Activated CD8-positive, alpha-beta memory T cell treated with anti-CD3 and anti-CD28 coated beads for 4 hours (primary cell): ENCODE measurements around the gene DCHS1.

Source experiments
- DNase-seq, 2 donors: peaks; one replicate each; pipeline ENCODE4 v3.0.0-alpha.2; 2020; ENCODE audit warnings: low read depth in 2 of 2

Gene DCHS1

GRCh38 chr11:6628526-6628925 lies 27.1 kb downstream of the DCHS1 start:
- DNase-seq: no peak

- no peak for DNase-seq
Measured at GRCh38 chr11:6627762-6628241, 27.8 kb downstream of the DCHS1 start.

DNA sequence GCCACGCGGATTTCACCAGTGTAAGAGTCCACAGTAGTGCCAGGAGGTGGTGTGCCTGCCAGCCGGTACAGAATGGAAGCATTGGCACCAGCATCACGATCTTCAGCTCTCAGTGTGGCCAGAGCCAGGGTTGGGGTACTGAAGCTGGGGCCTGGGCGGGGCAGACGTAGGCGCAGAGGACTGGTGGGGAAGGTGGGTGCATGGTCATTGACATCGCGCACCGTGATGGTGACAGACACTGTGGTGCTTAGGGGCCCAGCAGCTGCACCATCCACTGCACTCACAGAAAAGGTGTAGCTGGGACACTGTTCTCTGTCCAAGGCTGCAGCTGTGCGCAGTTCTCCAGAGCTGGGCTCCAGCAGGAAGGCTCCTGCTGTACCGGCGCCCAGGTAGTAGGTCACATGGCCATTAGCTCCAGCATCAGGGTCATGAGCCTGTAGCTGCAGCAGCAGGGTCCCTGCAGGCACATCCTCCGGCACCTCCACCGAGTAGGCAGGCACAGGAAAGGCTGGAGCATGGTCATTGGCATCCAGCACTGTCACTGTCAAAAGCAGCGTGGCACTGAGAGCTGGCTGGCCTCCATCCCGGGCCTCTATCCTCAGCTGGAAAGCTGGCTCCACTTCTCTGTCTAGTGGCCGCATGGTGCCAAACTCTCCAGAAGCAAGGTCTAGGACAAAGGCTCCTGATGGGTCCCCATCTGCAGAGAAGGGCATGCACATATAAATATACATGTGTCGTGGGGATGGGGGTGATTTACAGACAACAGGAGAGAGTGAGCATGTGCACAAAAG lies 28.4 kb downstream of the DCHS1 start:
- no peak for DNase-seq

- no peak for DNase-seq
Measured at GRCh38 chr11:6625832-6626420, 29.7 kb downstream of the DCHS1 start.

- DNase-seq: no peak
Measured at GRCh38 chr11:6625156-6625831, 30.3 kb downstream of the DCHS1 start.

DNA sequence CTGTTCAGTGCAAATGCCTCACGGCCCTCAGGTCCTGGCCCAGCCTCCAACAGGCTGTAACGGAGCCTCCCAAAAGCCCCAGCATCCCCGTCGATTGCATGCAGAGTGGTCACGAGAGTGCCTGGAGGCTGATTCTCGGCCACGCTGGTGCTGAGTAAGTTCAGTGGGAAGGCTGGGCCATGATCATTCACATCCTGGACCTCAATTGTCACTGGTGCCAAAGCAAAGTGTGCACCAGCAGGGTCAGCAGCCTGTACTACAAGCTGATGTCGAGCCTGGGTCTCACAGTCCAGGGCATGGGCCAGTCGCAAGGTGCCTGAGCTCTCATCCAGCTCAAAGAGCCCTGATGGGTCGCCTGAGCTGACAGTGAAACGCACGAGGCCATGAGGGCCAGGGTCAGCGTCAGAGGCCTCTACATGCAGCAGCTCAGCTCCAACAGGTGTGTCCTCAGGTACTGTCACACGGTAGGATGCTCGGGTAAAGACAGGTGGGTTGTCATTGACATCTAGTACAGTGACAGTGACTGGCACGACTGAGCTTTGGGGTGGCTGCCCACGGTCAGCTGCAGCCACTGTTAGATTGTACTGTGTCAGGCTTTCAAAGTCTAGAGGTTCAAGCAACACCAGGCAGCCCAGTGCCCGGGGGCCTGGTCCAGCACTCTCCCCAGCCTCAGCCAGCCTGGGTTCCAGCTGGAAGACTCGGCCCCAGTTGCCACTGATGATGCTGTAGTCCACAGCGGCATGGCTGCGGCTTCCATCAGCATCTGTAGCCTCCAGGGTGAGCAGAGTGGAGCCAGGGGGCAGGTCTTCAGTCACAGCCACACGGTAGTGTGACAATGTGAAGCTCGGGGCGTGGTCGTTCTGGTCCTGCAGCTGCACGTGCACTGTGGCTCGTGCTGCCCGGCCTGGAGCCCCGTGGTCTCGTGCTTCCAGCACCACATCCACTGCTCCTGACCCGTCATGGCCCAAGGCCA lies 31.9 kb downstream of the DCHS1 start:
- no peak for DNase-seq

DNA sequence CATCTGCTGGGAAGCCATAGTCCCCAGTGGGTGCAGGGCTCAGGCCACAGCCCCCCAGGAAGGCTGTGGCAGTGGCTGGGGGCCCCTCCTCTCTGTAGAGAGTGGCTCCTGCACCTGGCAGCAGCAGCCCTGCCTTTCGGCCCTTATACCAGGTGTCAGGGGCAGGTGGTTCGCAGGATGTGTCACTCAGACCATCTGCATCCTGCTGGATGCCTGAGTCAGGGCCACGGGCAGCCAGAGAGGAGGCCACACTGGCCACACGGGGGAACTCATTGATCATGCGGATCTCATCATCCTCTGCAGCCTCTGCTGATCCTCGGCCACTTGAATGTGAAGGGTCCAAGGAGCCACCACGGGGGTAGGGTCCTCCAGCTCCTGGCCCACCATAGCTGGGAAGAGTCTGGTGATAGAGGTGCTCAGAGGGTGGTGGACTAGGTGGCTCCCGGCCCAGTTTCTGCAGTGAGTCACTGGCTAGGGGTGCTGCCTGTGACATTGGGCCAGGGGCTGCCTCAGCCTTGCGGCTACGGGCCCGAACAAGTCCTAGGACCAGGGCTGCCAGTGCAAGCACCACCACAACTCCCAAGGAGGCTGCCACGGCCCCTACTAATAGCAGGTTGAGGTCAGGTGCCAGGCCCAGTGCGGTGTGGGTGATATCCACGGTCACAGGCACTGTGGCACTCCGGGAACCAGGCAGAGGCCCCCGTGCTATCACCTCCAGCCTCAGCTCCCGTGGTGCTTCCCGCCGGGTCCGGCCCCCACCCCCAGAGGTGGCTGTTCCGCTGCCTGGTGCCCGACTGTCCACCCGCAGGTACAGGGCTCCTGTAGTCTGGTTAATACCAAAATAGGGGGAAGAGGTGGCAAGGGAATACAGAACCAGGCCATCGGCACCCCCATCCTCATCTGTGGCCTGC lies 33.1 kb downstream of the DCHS1 start:
- no peak for DNase-seq

DNA sequence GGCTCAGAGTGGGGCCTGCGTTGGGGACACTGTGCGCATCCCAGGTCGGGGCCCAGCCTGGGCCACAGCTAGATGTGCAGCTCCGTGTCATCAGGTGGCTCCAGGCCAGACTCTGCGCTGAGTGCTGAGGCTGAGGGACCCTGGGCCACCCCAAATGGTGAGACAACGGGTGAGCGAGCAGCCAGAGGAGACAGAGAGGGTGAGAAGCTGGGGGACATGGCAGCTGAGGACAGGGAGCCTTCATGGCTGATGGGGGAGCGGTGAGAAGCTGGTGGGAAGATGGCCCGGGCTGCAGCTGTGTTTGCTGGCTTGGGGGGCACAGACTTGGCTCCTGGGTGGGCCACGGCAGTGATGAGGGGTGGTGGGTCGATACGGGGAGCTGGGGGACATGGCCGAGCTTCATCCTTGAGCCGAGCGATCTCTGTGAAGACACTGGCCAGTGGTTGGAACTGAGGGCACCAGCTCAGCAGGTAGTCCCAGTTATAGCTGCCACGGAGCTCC lies 33.8 kb downstream of the DCHS1 start:
- no peak for DNase-seq

GRCh38 chr11:6620636-6621035 lies 35.0 kb downstream of the DCHS1 start:
- no peak for DNase-seq

- DNase-seq: peak; percentile 84 to 85
Measured at GRCh38 chr11:6619004-6619745, 36.4 kb downstream of the DCHS1 start, which contains the start of gene TPP1. TPP1 (minus strand) TSS chr11:6619422; CDS start chr11:6619400, 22 bp downstream.

- peak; percentile 53 to 67 for DNase-seq
Measured at GRCh38 chr11:6618117-6619003, 37.2 kb downstream of the DCHS1 start.

DNA sequence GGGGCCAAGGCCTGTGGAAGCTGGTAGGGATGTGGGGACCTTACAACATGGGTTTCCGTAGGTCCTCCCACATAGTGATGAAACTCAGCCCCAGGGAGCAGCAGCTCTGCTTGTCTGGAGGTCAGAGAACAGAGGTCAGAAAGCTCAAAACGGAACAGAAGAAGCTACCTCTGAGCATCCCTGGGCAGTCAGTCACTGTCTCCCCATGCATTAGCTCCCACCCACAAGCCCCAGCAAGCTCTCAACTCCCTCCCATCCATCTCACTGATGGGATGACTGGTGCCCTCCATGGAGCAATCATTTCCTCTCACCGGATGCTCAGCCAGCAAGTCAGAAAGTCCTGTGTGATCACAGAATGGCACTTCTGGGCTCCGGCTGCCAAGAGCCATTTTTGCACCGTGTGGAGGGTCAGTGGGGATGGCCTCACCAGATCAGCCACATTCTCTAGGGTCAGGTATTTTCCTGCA lies 38.3 kb downstream of the DCHS1 start:
- DNase-seq: no peak

- DNase-seq: no peak
Measured at GRCh38 chr11:6616596-6617250, 38.9 kb downstream of the DCHS1 start.

DNA sequence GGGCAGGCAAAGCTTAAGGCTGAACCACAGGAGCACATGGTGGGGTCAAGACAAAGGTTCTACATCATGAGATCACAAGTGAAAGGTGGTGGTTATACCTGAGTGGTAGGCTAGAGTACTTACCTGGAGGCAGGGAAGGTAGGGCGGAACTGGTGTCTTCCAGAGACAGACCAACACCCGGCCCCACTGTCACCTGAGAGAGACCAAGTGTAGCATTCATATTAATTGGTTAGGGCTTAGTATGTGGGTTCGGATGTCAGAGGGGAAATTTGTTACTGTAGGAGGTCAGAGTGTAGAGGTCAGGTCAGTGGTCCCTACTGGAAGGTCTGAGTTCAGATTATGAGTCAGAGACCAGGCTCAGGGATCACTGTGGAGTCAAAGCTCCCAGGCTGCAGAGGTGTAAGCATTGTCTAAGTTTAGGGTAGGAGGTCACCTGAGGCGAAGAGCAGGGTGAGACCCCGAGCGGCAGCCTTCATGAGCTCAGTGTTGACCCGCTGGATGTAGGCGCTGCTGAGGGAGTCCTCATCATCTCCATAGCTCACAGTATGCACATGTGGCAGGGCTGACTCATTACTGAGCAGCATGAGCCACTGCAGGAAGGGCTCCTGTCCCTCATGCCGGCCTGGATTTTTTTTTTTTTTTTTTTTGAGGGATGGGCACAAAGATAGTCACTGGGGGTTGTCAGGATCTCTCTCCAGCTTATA lies 39.6 kb downstream of the DCHS1 start:
- no peak for DNase-seq

DNA sequence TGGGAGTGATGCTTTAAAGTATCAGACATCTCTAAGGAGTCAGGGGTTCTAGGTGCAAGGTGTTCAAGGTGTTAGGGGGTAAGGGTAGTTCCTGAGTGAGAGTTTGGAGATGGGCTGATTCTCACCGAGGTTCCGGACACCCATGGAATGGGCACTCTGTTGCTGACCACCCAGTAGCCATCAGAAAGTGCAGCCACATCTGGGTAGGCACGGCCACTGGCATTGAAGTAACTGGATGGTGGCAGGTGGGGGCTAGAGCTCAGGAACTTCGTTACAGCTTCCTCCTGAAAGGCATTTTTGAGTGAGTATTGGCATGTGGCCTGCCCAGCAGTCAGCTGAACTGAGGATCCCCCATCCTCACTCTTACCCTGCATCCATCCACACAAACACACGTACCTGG lies 40.6 kb downstream of the DCHS1 start:
- DNase-seq: no peak

DNA sequence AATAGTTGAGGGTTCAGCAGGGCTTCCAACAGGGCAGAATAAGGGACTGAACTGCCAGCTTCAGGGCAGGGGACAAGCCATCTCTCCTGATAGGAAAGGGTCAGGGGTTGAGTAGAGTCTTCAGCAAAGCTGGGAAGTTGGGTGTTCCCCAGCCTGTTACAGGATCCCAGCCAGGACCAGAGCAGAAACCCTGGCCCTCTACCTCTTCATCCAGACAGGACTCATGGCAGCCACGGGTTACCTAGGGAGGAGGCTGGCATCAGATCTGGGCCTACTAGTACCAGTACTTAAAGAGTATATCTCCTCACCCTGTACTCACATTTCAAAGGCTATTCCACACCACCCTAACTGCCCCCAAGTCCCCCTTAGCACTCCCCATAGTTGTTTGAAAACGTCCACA lies 41.2 kb downstream of the DCHS1 start:
- no peak for DNase-seq

- DNase-seq: no peak
Measured at GRCh38 chr11:6613496-6613895, 42.1 kb downstream of the DCHS1 start.
